Stomach (tissue), 9 donors: ENCODE data around the gene CDKL1. TPM values are rescaled to one million over a fixed set of nuclear protein-coding genes. Genes with fewer than 3 reads are reported as not detected.

ENCODE experiments used
- DNase-seq, 2 donors: peaks; one replicate each; pipeline versions ENCODE4 v3.0.0 to v3.0.0-alpha.2; 2013 to 2019
- H3K27ac ChIP-seq, 5 donors: fragments of 200-600 bp in 4 of 5; sonication (generic) in 4 of 5; one replicate each; pipeline ENCODE4 v1.5.1; 2013 to 2019; ENCODE audit warnings: mild to moderate bottlenecking in 1 of 5, moderate library complexity in 1 of 5
- H3K27me3 ChIP-seq, 3 donors: fragments of 200-600 bp; sonication (generic); one replicate each; pipeline ENCODE4 v1.5.1; 2017 to 2019; ENCODE audit warnings: mixed run types in 1 of 3
- H3K36me3 ChIP-seq, 4 donors: fragments of 200-600 bp; sonication (generic); 1 replicate in 3 of 4; 2 replicates in 1 of 4; pipeline ENCODE4 v1.5.1; 2016 to 2019
- H3K4me1 ChIP-seq, 4 donors: fragments of 200-600 bp; sonication (generic); one replicate each; pipeline ENCODE4 v1.5.1; 2016 to 2019
- H3K4me3 ChIP-seq, 4 donors: fragments of 200-600 bp; sonication (generic) in 3 of 4; one replicate each; pipeline ENCODE4 v1.5.1; 2016 to 2019; ENCODE audit warnings: mild to moderate bottlenecking in 1 of 4
- H3K9me3 ChIP-seq, 4 donors: fragments of 200-600 bp; sonication (generic); one replicate each; pipeline ENCODE4 v1.5.1; 2016 to 2019
- CTCF ChIP-seq, 7 experiments: fragments of 450-650 bp in 4 of 7; fragments of 200-600 bp in 3 of 7; sonication (generic) in 3 of 7; IDR thresholded peaks; one replicate each; pipeline ENCODE4 v1.5.1; 2016 to 2019; ENCODE audit warnings: antibody characterized with exemption in 7 of 7, control low read depth in 2 of 7, mild to moderate bottlenecking in 1 of 7
- EP300 ChIP-seq: sonication (generic); formaldehyde crosslinking; IDR thresholded peaks from one replicate; pipeline ENCODE4 v1.6.1; 2017; ENCODE audit warnings: antibody characterized with exemption
- POLR2A ChIP-seq, 4 donors: fragments of 450-650 bp; IDR thresholded peaks; one replicate each; pipeline ENCODE4 v1.6.1; 2016; ENCODE audit warnings: antibody characterized with exemption in 4 of 4, control low read depth in 2 of 4, mild to moderate bottlenecking in 1 of 4, moderate library complexity in 1 of 4
- POLR2AphosphoS5 ChIP-seq, 3 donors: sonication (generic); formaldehyde crosslinking; IDR thresholded peaks; one replicate each; pipeline ENCODE4 v1.6.1; 2016; ENCODE audit warnings: antibody characterized with exemption in 3 of 3
- WGBS, 5 donors: extraction: QIAGEN DNeasy Blood & Tissue Kit in 3 of 5; methylation state at CpG; one replicate each; pipeline versions ENCODE4 v1.1.5 to v1.1.7; 2013 to 2018; 5-methylcytosine and 5-hydroxymethylcytosine counted together
- intact Hi-C: fragments of 100-400 bp; cut with DNase I; formaldehyde crosslinking; loops from one replicate; pipeline ENCODE4 v1.15.1; 2023; ENCODE audit warnings: low total_unique reads
- polyA plus RNA-seq, 3 donors: library from polyadenylated mRNA; stranded (reverse); fragments of 200-250 nt; gene quantifications; one replicate each; pipeline ENCODE4 v1.2.3, GENCODE V29; 2013
- total RNA-seq, 5 donors: library from RNA; depleted of rRNA; stranded (reverse); fragments of >200 nt; gene quantifications; one replicate each; pipeline versions ENCODE4 v1.1.0 to v1.2.3, GENCODE V29; 2014 to 2016
- donor health status: healthy with polysubstance abuse.
- donor health status: Bipolar disorder and iron deficiency.
- donor health status: healthy.

CDKL1 gene
- total and polyA plus RNA-seq, 8 donors = 0.61 to 174 (median 1.4) TPM; not detected in 1

GRCh38 chr14:50425105-50425504 is 28.4 kb upstream of the CDKL1 start:
- no peak for TF ChIP-seq POLR2A (IDR thresholded peaks at IDR 0.05)
- no peak for TF ChIP-seq CTCF (IDR thresholded peaks at IDR 0.05)
- no peak for TF ChIP-seq EP300
- no peak for TF ChIP-seq POLR2AphosphoS5 (IDR thresholded peaks at IDR 0.05)
- 87 to 97% (median 93%) methylated on average over 2 of the region's 2 CpGs for WGBS, 5 donors
- no peak for DNase-seq
- intact Hi-C loops = no loop called here
- no peaks in the 10 kb centered on the region for H3K4me1 ChIP-seq
- H3K27me3 ChIP-seq = no peaks in the 10 kb centered on the region
- H3K4me3 ChIP-seq = no peak overlapping the region
- peaks cover 18 to 84% (median 77%) of the 10 kb centered on the region in 4 donors for H3K36me3 ChIP-seq
- no peak overlapping the region for H3K27ac ChIP-seq
- H3K9me3 ChIP-seq = no peaks in the 10 kb centered on the region

- no peak for TF ChIP-seq POLR2A (IDR thresholded peaks at IDR 0.05)
- no peak for TF ChIP-seq EP300
- no peak for TF ChIP-seq CTCF (IDR thresholded peaks at IDR 0.05)
- no peak for TF ChIP-seq POLR2AphosphoS5 (IDR thresholded peaks at IDR 0.05)
- H3K4me1 ChIP-seq = no peaks in the 10 kb centered on the region
- 92 to 99% (median 98%) methylated on average over 3 of the region's 3 CpGs for WGBS, 5 donors
- no peak overlapping the region for H3K4me3 ChIP-seq
- no peaks in the 10 kb centered on the region for H3K9me3 ChIP-seq
- no peaks in the 10 kb centered on the region for H3K27me3 ChIP-seq
- peaks cover 12 to 93% (median 87%) of the 10 kb centered on the region in 4 donors for H3K36me3 ChIP-seq
- H3K27ac ChIP-seq = no peak overlapping the region
- DNase-seq = no peak
- intact Hi-C loops = no loop called here
These were observed 26.8 kb upstream of the CDKL1 start for GRCh38 chr14:50423529-50423928.

- no peaks in the 10 kb centered on the region for H3K27me3 ChIP-seq
- WGBS, 5 donors = 91 to 96% (median 94%) methylated on average over 7 of the region's 7 CpGs
- H3K36me3 ChIP-seq = peaks cover 12 to 94% (median 92%) of the 10 kb centered on the region in 4 donors
- no peak overlapping the region for H3K4me3 ChIP-seq
- no peak for TF ChIP-seq POLR2A (IDR thresholded peaks at IDR 0.05)
- no peak for TF ChIP-seq CTCF (IDR thresholded peaks at IDR 0.05)
- TF ChIP-seq EP300 = no peak
- no peaks in the 10 kb centered on the region for H3K4me1 ChIP-seq
- H3K9me3 ChIP-seq = no peaks in the 10 kb centered on the region
- no peak overlapping the region for H3K27ac ChIP-seq
- intact Hi-C loops = no loop called here
- no peak for DNase-seq
These were observed 24.8 kb upstream of the CDKL1 start for GRCh38 chr14:50421499-50421898.

- Histone ChIP-seq H3K4me3 (no peak overlapping the region), H3K4me1 (no peaks in the 10 kb centered on the region), H3K9me3 (no peaks in the 10 kb centered on the region), H3K27ac (no peak overlapping the region), H3K36me3 (peaks cover 0 to 69% (median 61%) of the 10 kb centered on the region in 4 donors), H3K27me3 (no peaks in the 10 kb centered on the region)
- DNase-seq = no peak
- intact Hi-C loops = no loop called here
- 92 to 100% (median 97%) methylated on average over 2 of the region's 2 CpGs for WGBS, 5 donors
- no peak for TF ChIP-seq CTCF (IDR thresholded peaks at IDR 0.05)
- TF ChIP-seq POLR2AphosphoS5 (IDR thresholded peaks at IDR 0.05) = no peak
- TF ChIP-seq POLR2A (IDR thresholded peaks at IDR 0.05) = no peak
- no peak for TF ChIP-seq EP300
These were observed 21.2 kb upstream of the CDKL1 start for GRCh38 chr14:50417853-50418252.
